CD4-positive, alpha-beta T cell treated with Interleukin-21 for 1 hour (primary cell): ENCODE measurements around the gene EPAS1.

Source experiments
- DNase-seq: peaks from one replicate; pipeline ENCODE4 v3.0.0-alpha.2; 2020

EPAS1 gene

GRCh38 chr2:46273919-46274318 lies 23.3 kb upstream of the EPAS1 start:
- no peak for DNase-seq

- DNase-seq: no peak
Observed at GRCh38 chr2:46274586-46274985, 22.6 kb upstream of the EPAS1 start.

- DNase-seq: no peak
Observed at GRCh38 chr2:46275995-46276394, 21.2 kb upstream of the EPAS1 start.

DNA sequence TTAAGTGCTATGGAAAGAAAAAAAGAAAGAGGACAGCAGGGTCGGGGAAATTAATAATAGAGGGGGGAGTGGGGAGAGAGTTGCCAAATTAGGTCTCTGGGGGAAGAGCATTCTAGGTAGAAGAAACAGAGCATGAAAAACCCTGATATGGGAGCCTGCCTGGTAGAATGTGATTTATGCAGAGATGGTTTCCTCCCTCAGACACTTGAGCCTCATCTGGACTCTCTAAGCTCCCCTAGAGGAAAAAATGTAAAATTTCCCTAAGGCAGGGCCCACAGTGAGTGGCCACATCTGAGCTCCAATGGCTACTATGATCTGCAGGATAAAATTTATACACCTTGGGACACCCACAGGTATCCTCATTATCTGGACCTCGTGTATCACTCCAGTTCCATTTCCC lies 20.6 kb upstream of the EPAS1 start:
- no peak for DNase-seq

DNA sequence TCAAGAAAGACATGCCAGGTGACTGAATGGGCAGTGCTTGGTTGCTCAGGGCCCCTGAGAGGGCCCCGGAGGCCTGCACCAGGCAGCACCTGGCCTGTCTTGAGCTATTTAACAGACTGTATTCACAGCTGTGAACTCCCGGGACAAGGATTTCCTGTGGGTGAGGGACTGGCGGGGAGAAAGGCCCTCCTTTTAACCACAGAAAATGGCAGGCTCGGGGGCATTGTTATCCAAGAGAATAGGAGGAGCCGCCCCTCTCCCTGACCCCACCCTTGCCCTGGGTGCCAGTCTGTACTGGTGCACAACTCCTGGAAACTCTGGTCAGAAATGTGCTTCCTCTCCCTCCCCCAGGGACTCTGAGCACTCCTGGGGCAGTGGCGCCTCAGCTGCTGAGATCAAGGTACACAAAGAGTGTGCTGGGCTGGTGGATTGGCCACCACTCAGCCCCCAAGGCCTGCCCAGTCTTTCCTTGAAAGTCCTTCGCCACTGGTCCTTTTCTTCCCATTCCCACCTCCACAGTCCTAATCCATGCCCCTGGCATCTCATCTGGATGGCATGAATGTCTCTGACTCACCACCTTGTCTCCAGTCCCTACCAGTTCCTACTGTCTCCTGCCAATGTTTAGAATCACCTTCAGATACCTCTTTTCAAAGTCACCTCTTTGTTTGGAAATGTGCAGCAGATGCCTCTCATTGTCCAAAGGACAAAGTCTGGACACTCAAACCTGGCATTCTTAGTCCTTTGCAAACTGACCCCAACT lies 19.6 kb upstream of the EPAS1 start:
- DNase-seq: no peak

DNA sequence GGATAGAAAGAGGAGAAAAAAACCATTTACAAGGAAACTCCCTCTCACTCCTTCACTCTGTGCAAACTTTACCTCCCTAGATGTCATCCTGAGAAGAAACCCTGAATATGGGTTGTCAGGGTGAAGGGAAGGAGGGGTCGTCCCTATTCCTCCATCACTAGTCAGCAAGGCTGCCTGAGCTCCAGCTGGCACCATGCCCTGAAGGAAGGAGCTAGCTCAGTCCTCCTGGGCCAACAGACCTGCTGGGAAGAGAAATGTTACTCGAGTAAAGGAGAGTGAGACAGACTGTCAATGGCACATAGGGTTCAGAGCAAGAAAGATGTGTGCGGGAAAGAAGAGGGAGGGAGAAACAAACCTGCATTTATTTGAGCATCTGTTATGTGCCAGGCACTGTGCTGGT lies 18.3 kb upstream of the EPAS1 start:
- DNase-seq: no peak

- DNase-seq: no peak
Observed at GRCh38 chr2:46281939-46282338, 15.3 kb upstream of the EPAS1 start.

- DNase-seq: no peak
Observed at GRCh38 chr2:46283693-46284092, 13.5 kb upstream of the EPAS1 start.

DNA sequence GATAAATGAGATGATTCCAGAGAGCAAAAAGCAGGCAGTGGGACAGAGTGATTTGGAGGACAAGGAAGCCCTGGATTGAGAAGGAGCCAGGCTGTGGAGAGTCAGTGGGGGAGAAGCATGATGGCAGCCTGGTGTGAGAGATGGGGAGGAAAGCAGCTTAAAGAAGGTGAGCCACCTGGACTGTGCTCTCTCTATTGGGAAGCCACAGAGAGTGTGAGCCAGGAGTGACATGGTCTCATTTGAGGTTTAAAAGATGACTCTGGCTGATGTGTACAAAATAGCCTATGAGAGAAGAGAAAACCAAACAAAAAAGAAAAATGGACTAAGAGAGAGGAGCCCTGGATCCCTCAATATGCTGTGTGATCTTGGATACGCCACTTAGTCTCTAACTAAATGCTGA lies 12.9 kb upstream of the EPAS1 start:
- no peak for DNase-seq

GRCh38 chr2:46284796-46285195 lies 12.4 kb upstream of the EPAS1 start:
- no peak for DNase-seq

- no peak for DNase-seq
Observed at GRCh38 chr2:46286715-46287114, 10.5 kb upstream of the EPAS1 start.

DNA sequence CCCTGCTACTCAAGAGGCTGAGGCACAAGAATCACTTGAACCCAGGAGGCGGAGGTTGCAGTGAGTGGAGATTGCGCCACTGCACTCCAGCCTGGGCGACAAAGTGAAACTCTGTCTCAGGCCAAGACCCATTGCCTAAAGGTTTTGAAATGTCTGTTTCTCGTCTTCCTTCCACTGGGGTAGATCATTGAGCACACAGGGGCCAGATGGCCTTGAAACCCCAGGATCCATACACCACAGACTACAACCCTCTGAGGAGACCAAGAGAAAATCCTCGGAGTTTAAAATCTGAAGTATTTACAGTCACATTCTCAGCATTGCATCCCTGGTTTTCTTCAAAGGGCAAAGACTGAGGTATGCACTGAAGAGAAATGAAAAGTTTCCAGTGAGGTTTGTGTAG lies 7.1 kb upstream of the EPAS1 start:
- no peak for DNase-seq

GRCh38 chr2:46293466-46293865 lies 3.7 kb upstream of the EPAS1 start:
- no peak for DNase-seq

GRCh38 chr2:46294176-46294836 lies 2.9 kb upstream of the EPAS1 start:
- DNase-seq: peak; percentile 15

- peak; percentile 4 for DNase-seq
Observed at GRCh38 chr2:46296216-46296839, 879 bp upstream of the EPAS1 start.

DNA sequence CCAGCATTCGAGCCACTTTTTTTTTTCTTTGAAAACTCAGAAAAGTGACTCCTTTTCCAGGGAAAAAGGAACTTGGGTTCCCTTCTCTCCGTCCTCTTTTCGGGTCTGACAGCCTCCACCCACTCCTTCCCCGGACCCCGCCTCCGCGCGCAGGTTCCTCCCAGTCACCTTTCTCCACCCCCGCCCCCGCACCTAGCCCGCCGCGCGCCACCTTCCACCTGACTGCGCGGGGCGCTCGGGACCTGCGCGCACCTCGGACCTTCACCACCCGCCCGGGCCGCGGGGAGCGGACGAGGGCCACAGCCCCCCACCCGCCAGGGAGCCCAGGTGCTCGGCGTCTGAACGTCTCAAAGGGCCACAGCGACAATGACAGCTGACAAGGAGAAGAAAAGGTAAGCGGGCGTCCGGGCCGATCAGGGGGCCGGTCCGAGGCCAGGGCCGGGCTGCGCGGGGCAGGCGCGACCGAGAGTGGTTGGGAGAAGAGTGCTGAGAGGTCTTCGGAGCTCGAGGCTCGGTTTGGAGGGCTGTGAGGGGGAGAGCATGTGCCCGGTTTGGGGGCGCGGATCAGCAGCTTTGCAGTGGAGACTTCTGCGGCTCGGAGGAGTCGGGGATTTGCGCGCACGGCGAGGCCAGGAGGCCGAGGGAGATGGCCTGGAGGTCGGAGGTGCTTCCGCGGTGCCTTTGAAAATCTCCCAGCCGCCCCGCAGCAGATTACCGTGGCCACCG lies 502 bp downstream of the EPAS1 start:
- DNase-seq: peak; percentile 76

GRCh38 chr2:46298272-46298521 lies 990 bp downstream of the EPAS1 start:
- no peak for DNase-seq

DNA sequence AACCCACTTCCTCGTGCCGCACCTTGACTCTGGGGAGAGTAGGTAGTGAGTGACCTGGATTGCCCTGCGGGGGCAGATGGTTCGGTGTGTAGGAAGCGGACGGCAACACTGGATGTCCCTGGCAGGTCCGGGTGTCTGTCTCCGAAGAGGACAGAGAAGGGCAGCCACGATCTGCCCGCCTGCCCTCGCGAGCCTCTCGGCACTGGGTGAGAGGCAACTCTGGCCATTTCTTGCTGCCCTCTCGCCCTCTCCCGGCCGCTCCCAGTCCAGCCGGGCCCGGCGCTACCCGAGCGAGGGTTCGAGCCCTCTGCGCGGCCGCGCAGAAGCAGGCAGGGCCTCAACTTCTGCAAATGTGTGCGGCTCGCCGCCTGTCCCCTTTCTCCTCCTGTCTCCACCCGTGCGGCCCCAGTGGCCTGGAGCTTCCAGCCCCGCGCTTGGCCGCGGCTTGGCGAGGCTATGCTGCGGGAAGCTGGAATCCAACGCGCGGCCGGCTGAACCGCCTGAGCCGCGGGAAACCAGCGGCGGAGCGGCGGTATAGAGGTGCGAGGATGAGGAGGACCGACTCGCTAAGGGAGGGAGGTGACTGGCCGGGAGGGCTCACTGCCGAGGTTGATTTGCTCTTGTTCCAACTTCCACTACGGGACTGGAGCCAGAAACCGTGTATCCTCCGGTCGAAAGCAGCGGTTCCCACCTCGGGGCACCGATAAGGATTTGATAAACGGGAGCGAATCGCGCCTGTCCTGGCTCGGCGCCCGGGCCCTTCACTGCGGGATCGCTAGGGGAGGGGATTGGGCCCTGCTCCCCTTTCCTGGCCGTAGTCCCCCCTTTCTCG lies 1.5 kb downstream of the EPAS1 start:
- peak; percentile 21 for DNase-seq

GRCh38 chr2:46299365-46300263 lies 2.4 kb downstream of the EPAS1 start:
- no peak for DNase-seq

GRCh38 chr2:46300406-46300832 lies 3.2 kb downstream of the EPAS1 start:
- DNase-seq: no peak

DNA sequence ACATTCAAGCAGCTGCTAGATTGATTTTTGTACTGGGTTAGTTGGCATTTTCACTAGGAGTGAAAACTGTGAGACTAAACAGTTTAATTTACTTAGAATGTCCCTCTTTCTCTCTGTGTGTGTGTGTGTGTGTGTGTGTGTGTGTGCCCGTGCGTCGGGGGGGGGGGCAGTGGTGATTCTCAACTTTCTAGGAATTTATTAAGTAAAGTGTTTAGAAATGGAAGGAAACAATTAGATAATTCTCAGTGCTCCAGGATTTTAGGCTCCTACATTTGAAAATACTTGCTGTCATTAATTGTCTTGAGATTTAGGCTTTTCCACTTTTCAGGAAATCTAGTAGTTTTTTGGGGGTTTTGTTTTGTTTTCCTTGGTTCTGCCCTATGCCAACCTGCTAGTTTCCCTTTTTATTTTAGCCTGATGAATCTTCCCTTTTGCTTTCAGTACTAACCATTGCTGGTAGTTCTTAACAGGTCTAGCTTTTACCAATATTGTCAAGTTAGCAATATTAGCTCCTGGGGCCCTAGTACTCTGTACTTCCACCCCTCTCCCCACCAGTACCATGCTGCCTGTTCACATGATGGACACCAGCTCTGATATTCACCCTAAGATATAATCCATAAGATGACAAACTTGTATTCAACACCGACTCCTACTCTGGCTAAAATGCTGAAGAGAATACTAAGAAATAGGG lies 4.9 kb downstream of the EPAS1 start:
- DNase-seq: no peak
